Effector memory CD4-positive, alpha-beta T cell (primary cell): ENCODE results near the gene ARAP1.

Experiments used
- DNase-seq, 3 donors: peaks; one replicate each; pipeline ENCODE4 v3.0.0-alpha.2; 2020
- H3K27ac ChIP-seq: 2 replicates; pipeline ENCODE4 v1.7.0; 2013; ENCODE audit warnings: mild to moderate bottlenecking, low read length, moderate library complexity; ENCODE audit not compliant: insufficient read depth, poor library complexity, severe bottlenecking
- H3K27me3 ChIP-seq: replicated peaks from 2 replicates; pipeline ENCODE4 v1.7.0; 2013; ENCODE audit warnings: mild to moderate bottlenecking, low read length; ENCODE audit not compliant: insufficient read depth, control insufficient read depth, poor library complexity, severe bottlenecking
- H3K36me3 ChIP-seq: 2 replicates; pipeline ENCODE4 v1.7.0; 2013; ENCODE audit warnings: mild to moderate bottlenecking, low read length, moderate library complexity; ENCODE audit not compliant: control insufficient read depth, insufficient read depth
- H3K4me1 ChIP-seq: 2 replicates; pipeline ENCODE4 v1.7.0; 2013; ENCODE audit warnings: low read length, mild to moderate bottlenecking; ENCODE audit not compliant: control insufficient read depth, insufficient read depth, poor library complexity, severe bottlenecking
- H3K4me3 ChIP-seq: 2 replicates; pipeline ENCODE4 v1.7.0; 2013; ENCODE audit warnings: low read length, low read depth, mild to moderate bottlenecking; ENCODE audit not compliant: insufficient read depth, poor library complexity, severe bottlenecking
- H3K9me3 ChIP-seq: 2 replicates; pipeline ENCODE4 v1.7.0; 2013; ENCODE audit warnings: mild to moderate bottlenecking, low read length, moderate library complexity; ENCODE audit not compliant: control insufficient read depth

The ARAP1 gene

DNA sequence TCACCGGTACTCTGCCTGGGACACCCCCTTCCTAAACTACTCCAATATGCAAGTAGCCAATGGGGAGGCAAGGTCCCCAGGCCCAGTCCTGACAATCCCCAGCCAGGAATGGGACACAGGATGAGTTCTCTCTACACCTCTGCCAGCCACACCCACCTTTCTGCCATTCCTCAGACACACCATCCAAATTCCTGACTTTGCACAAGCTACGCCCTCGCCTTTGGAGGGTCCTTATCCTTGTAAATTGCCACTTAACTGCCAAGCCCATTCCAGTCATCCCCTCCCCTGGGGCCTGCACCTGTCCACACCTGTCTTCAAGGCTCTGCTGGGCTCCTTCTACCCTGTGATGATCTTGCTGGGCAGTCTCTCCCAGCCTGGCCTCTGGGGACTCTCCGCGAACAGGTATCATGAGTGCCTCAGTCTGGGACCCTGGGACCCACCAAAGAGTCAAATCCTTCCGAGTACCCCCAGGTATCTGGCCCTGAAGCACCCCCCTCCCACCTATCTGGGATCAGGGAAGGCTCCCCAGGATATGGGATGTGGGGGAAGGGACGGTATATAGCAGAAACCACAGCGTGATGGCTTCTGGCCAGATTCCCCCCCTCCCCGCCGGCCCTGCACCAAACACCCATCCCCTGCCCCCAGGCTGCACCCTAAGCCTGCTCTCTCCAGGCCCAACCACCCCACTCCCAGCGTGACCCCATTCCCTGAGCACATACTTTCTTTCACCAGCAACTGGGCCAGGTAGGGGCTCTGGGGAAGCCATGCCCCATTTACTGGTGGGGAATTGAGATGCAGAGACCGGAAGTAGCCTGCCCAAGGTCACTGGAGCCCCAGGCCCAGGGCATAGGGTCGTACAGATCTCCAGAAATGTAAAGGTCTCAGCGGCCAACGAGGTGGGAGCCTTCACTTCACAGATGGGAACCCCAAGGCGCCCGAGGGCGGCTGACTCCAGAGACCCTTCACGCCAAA is 806 bp downstream of the ARAP1 start:
- Histone ChIP-seq H3K27me3 (no peaks in the 10 kb centered on the region), H3K4me1 (peaks cover 31% of the 10 kb centered on the region), H3K27ac (peak overlapping the region; percentile 60), H3K36me3 (no peaks in the 10 kb centered on the region), H3K9me3 (no peaks in the 10 kb centered on the region), H3K4me3 (peak overlapping the region; percentile 86)
- no peak for DNase-seq

DNA sequence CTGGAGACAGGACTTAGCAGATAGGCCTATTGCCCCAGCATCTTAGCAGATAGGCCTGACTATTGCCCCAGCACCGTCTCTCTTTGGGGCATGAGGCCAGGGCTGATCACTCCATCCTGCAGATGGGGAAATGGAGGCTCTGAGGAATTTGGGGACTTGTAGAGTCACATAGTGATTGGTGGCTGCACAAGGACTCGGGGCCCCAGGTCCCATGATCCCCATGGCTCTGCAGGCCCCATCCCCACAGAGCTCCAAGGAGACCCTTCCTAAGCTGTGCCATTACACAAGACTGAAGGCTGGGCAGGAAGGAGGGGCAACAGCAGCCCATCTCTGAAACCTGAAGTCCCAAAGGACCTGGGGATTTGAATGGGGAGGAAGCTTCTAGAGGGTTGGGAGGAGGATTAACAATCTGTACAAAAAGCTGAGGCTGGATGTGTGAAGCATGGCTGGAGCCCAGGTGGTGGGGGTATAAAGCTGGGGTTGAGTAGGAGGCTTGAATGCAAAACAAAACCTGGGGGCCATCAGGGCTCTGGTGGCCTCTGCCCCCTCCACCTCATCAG is 1.6 kb downstream of the ARAP1 start:
- no peak overlapping the region for H3K27ac ChIP-seq
- no peak for DNase-seq
- H3K27me3 ChIP-seq, result no peaks in the 10 kb centered on the region
- H3K4me1 ChIP-seq, result peaks cover 31% of the 10 kb centered on the region
- no peaks in the 10 kb centered on the region for H3K9me3 ChIP-seq
- H3K36me3 ChIP-seq, result no peaks in the 10 kb centered on the region
- no peak overlapping the region for H3K4me3 ChIP-seq

DNA sequence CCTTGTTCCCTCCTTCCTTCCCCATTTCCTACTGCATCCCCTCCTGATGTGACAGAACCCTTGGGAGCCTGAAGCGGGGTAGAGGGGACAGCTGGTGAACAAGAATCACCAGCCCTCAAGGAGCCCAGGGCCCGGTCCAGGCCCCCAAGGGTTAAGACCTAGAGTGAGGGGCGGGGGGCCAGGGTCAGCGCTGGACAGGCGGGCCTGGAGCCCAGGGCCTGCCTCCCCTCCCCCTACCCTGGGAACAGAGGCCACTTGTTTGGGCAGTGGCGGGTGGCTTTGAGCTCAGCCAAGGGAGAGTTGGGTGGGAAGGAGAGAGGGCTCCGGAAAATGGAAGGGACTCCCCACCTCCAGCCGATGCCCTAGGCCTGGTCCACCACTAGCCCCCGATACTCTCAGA is 2.1 kb downstream of the ARAP1 start:
- Histone ChIP-seq H3K4me1 (peaks cover 31% of the 10 kb centered on the region), H3K4me3 (no peak overlapping the region), H3K27me3 (no peaks in the 10 kb centered on the region), H3K9me3 (no peaks in the 10 kb centered on the region), H3K27ac (no peak overlapping the region), H3K36me3 (no peaks in the 10 kb centered on the region)
- no peak for DNase-seq

DNA sequence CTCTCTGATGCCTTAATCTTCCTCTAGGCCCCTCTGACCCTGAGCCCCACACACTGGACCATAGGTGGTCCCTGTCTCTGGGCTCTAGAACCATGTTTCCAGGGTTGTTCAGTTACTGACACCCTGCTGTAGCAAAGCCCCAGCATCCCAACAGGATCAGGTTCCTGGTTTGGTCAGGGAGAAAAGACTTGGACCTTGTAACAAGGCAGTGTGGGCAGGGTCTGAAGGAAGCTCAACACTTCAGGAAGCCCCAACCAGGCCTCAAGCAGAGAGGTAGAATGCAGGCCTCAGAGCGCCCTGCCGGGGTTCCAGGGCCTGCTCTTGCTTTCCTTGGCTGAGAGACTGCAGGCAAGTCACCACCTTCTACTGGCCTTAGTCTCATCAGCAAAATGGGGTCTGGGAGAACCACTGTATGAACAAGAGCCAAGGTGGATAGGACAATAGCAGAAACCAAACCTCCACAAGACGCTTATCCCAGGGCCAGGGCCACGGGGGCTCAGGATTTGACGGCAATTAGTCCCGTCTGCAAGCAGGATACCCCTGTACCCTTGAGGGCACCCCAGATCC is 4.8 kb downstream of the ARAP1 start:
- Histone ChIP-seq H3K4me3 (no peak overlapping the region), H3K27me3 (no peaks in the 10 kb centered on the region), H3K4me1 (peaks cover 21% of the 10 kb centered on the region), H3K36me3 (no peaks in the 10 kb centered on the region), H3K27ac (no peak overlapping the region), H3K9me3 (no peaks in the 10 kb centered on the region)
- DNase-seq, result no peak

DNA sequence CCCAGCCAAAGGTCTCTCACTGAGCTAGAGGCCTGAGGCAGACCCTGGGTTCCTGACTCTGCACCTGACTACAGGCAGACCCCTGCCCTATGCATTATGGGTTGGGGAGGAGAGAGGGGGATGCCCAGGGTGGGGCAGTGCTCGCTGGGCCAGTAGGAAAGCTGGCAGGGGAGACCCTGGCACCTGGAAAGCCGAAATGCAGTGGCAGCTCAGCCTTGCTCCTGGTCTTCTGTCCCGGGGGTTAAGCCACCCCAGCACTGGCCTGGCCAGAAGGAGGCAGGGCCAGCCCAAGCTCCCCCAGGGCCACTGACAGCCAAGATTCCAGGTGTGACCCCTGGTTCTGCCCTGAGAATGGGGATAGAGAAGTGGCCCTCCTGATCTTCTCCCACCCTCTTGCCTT is 5.4 kb downstream of the ARAP1 start:
- H3K4me1 ChIP-seq, result peaks cover 23% of the 10 kb centered on the region
- no peaks in the 10 kb centered on the region for H3K27me3 ChIP-seq
- no peaks in the 10 kb centered on the region for H3K9me3 ChIP-seq
- no peak overlapping the region for H3K27ac ChIP-seq
- no peak for DNase-seq
- no peaks in the 10 kb centered on the region for H3K36me3 ChIP-seq
- H3K4me3 ChIP-seq, result no peak overlapping the region

DNA sequence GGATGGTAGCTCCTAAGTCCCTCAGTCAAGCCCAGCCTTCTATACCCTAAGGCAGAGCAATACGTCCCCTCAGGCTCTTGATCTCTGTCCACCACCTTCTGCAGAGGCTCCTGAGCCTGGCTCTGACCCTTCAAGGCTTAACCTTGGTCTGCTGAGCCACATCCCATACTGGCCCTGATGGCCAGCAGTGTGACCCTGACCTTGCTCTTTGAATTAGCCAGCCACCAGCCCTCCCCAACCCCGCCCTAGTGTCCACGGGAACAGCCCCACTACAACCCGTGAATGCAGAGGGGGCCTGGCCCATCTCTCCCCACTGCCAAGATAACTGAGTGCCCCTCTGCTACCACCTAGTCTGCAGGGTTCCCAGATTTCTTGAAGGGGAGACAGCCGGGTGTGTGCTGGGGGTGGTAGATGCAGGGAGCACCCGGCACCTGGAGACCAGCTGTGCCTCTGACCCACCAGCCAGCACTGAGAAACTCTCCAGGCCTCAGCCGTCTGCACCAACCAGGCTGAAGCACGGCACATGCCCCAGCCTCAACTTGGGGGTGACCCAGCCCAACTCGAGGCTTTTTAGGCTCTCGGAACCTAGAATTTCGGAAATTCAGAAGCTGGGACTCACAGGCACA is 6.2 kb downstream of the ARAP1 start:
- DNase-seq, result no peak
- Histone ChIP-seq H3K4me1 (peaks cover 17% of the 10 kb centered on the region), H3K4me3 (no peak overlapping the region), H3K27me3 (no peaks in the 10 kb centered on the region), H3K27ac (no peak overlapping the region), H3K9me3 (no peaks in the 10 kb centered on the region), H3K36me3 (no peaks in the 10 kb centered on the region)

DNA sequence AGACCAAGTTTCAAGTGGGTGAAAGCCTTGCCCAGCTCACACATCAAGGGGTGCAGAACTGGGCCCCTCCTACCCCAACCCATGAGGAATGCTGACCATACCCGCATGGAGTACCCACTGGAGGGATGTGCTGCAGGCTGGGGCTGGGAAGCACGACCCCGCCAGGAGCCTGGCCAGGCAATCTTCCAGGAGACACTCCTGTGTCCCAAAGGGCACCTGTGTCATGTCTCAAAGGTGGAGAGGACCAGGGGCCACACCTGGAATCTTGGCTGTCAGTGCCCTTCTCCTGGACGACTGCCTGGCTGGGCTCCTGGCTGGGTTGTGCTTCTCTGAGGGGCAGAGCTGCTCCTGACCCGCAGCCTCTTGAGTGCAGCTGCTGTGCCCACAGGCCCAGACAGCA is 6.7 kb downstream of the ARAP1 start:
- Histone ChIP-seq H3K4me3 (no peak overlapping the region), H3K4me1 (peaks cover 13% of the 10 kb centered on the region), H3K27me3 (no peaks in the 10 kb centered on the region), H3K27ac (no peak overlapping the region), H3K36me3 (no peaks in the 10 kb centered on the region), H3K9me3 (no peaks in the 10 kb centered on the region)
- no peak for DNase-seq

DNA sequence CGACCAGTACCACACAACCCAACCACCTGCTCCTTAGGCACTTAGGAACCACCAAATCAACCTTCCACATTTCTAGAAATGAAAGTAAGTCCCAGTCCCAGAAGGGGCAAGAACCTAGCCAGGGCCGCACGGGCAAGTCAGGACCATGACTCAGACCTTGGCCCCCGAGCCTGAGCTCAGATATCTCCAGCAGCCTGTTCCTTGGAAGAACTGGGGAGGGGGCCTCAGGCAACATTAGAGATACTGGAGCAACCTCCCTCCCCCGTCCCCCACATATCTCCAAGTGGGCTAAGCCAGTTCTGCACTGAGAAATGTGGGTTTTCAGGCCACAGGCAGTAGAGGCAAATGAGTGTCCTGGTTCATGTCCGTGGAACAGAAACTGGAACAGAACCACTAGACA is 7.7 kb downstream of the ARAP1 start:
- H3K4me3 ChIP-seq, result no peak overlapping the region
- no peaks in the 10 kb centered on the region for H3K27me3 ChIP-seq
- H3K9me3 ChIP-seq, result no peaks in the 10 kb centered on the region
- H3K27ac ChIP-seq, result no peak overlapping the region
- DNase-seq, result no peak
- peaks cover 7% of the 10 kb centered on the region for H3K4me1 ChIP-seq
- no peaks in the 10 kb centered on the region for H3K36me3 ChIP-seq

DNA sequence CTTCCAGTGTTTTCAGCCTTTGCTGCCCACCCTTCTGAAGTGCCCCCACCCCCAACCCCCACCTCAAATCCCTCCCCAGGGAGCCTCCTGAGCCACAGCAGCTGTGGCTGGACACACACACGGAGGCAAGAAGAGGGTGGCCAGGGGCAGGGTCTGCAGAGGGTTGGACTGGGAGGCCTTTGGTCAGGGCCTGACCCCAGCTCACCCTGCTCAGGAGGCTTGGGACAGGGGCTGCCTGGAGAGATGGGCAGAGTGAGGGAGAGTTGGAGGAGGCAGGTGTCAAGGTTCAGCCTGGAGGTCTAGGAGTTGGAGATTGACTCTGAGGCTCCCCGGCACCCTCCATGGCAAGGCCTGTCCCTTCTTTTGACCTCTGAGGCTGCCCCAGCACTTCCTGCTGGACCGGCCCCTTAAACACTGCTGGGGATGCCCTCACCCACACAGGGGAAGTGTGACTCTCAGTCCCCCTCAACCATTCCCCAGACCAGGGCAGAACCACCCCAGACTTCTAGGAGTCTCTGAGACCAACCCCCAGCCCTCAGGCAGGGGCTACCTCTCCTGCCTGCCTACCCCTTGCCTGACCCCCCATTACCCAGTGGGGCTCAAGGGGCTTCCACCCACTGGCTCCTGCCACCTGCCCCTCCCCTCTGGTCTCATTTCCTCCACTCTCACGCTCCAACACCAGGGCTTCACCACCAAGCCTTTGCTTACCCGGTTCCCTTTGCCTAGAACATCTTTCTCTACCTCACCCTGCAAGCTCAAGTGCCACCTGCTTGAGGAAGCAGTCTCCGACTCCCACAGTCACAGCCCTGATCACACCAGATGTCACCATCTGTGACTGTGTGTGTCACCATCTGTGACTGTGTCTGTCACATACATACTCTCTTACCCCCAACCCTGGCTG is 8.6 kb downstream of the ARAP1 start:
- Histone ChIP-seq H3K4me3 (no peak overlapping the region), H3K36me3 (no peaks in the 10 kb centered on the region), H3K4me1 (peaks cover 8% of the 10 kb centered on the region), H3K27ac (no peak overlapping the region), H3K27me3 (no peaks in the 10 kb centered on the region), H3K9me3 (no peaks in the 10 kb centered on the region)
- DNase-seq, result no peak
